Fibroblast of skin of scalp (primary cell): ENCODE data around the gene DLGAP5.

Experiments
- DNase-seq: peaks from one replicate; pipeline ENCODE4 v3.0.0-alpha.2; 2013

The DLGAP5 gene

GRCh38 chr14:55129428-55130195 lies 61.8 kb downstream of the DLGAP5 start:
- DNase-seq = peak; percentile 63

- DNase-seq = peak; percentile 52
These were observed 62.3 kb downstream of the DLGAP5 start, which contains the start of gene LGALS3 for GRCh38 chr14:55129086-55129427. TSS of gene LGALS3 (plus strand) at chr14:55129252. CDS start at chr14:55137374, 8,122 bp downstream.

GRCh38 chr14:55128386-55129085 lies 62.8 kb downstream of the DLGAP5 start:
- no peak for DNase-seq

GRCh38 chr14:55127460-55127951 lies 63.9 kb downstream of the DLGAP5 start:
- no peak for DNase-seq

GRCh38 chr14:55126932-55127459 lies 64.4 kb downstream of the DLGAP5 start:
- DNase-seq = no peak

- DNase-seq = no peak
These were observed 65.4 kb downstream of the DLGAP5 start for GRCh38 chr14:55126034-55126433.

GRCh38 chr14:55125403-55125802 lies 66.0 kb downstream of the DLGAP5 start:
- no peak for DNase-seq

- no peak for DNase-seq
These were observed 66.5 kb downstream of the DLGAP5 start for GRCh38 chr14:55124774-55125386.

- no peak for DNase-seq
These were observed 67.3 kb downstream of the DLGAP5 start for GRCh38 chr14:55123852-55124639.

- peak; percentile 94 for DNase-seq
These were observed 68.3 kb downstream of the DLGAP5 start for GRCh38 chr14:55123101-55123500.

- DNase-seq = peak; percentile 54
These were observed 68.9 kb downstream of the DLGAP5 start for GRCh38 chr14:55122440-55122986.

GRCh38 chr14:55121628-55122439 lies 69.6 kb downstream of the DLGAP5 start:
- no peak for DNase-seq

- no peak for DNase-seq
These were observed 70.6 kb downstream of the DLGAP5 start for GRCh38 chr14:55120571-55121495.

- no peak for DNase-seq
These were observed 72.6 kb downstream of the DLGAP5 start for GRCh38 chr14:55118761-55119160.

- DNase-seq = no peak
These were observed 73.5 kb downstream of the DLGAP5 start for GRCh38 chr14:55117803-55118441.

GRCh38 chr14:55116246-55117030 lies 74.9 kb downstream of the DLGAP5 start:
- no peak for DNase-seq

- no peak for DNase-seq
These were observed 75.5 kb downstream of the DLGAP5 start for GRCh38 chr14:55115861-55116245.

- DNase-seq = no peak
These were observed 75.9 kb downstream of the DLGAP5 start for GRCh38 chr14:55115460-55115859.

- DNase-seq = no peak
These were observed 76.7 kb downstream of the DLGAP5 start for GRCh38 chr14:55114720-55115119.
